Gastrocnemius medialis (tissue), 4 donors: ENCODE results near the gene CTNNBL1. TPM values are rescaled to one million over a fixed set of nuclear protein-coding genes. Genes with fewer than 3 reads are reported as not detected.

Experiments
- ATAC-seq, 2 donors: fragments of 150-250 bp; one replicate each; pipeline ENCODE4 v1.9.1; 2016
- DNase-seq, 2 donors: peaks; one replicate each; pipeline ENCODE4 v3.0.0-alpha.2; 2019
- H3K27ac ChIP-seq, 4 donors: fragments of 200-600 bp; sonication (generic); 1 replicate in 1 of 4; 2 replicates in 3 of 4; pipeline ENCODE4 v1.5.1; 2016 to 2018; ENCODE audit warnings: mild to moderate bottlenecking in 2 of 4, moderate library complexity in 1 of 4
- H3K27me3 ChIP-seq, 3 donors: fragments of 200-600 bp; sonication (generic) in 2 of 3; 1 replicate in 1 of 3; 2 replicates in 2 of 3; pipeline versions ENCODE4 v1.5.1 to v1.6.0; 2016 to 2019; ENCODE audit warnings: mild to moderate bottlenecking in 1 of 3, moderate library complexity in 1 of 3
- H3K36me3 ChIP-seq, 2 donors: fragments of 200-600 bp; sonication (generic) in 1 of 2; one replicate each; pipeline ENCODE4 v1.5.1; 2017 to 2018
- H3K4me1 ChIP-seq, 2 donors: fragments of 200-600 bp; sonication (generic) in 1 of 2; one replicate each; pipeline ENCODE4 v1.5.1; 2016 to 2017; ENCODE audit warnings: mild to moderate bottlenecking in 2 of 2
- H3K4me3 ChIP-seq, 4 donors: fragments of 200-600 bp; sonication (generic) in 3 of 4; 1 replicate in 1 of 4; 2 replicates in 3 of 4; pipeline ENCODE4 v1.5.1; 2016 to 2019; ENCODE audit warnings: mild to moderate bottlenecking in 2 of 4
- H3K9me3 ChIP-seq, 3 donors: fragments of 200-600 bp; sonication (generic) in 2 of 3; 1 replicate in 1 of 3; 2 replicates in 2 of 3; pipeline ENCODE4 v1.5.1; 2016 to 2019
- CTCF ChIP-seq, 5 experiments: fragments of 450-650 bp in 3 of 5; fragments of 200-600 bp in 2 of 5; sonication (generic) in 2 of 5; IDR thresholded peaks in 4 of 5; conservative IDR thresholded peaks in 1 of 5; 1 replicate in 4 of 5; 2 replicates in 1 of 5; pipeline ENCODE4 v1.5.1; 2016 to 2019; ENCODE audit warnings: antibody characterized with exemption in 5 of 5, mild to moderate bottlenecking in 3 of 5, moderate library complexity in 3 of 5
- POLR2A ChIP-seq, 2 donors: fragments of 450-650 bp; IDR thresholded peaks; one replicate each; pipeline ENCODE4 v1.6.1; 2017; ENCODE audit warnings: antibody characterized with exemption in 2 of 2, mild to moderate bottlenecking in 2 of 2, moderate library complexity in 2 of 2
- in situ Hi-C, 4 donors: fragments of 200-750 bp; cut with MboI; loops; one replicate each; pipeline versions ENCODE4 v1.15.0 to v1.8.0; 2017; ENCODE audit warnings: low sequenced_read_pairs in 4 of 4
- intact Hi-C: fragments of 100-400 bp; cut with DNase I; formaldehyde crosslinking; loops from one replicate; pipeline ENCODE4 v1.15.1; 2023; ENCODE audit warnings: low total_unique reads
- total RNA-seq, 4 donors: library from RNA; depleted of rRNA; stranded (reverse); fragments of >200 nt; gene quantifications; one replicate each; pipeline versions ENCODE4 v1.1.0 to v1.2.3, GENCODE V29; 2016

Gene CTNNBL1
- total RNA-seq, 4 donors from 2014 or later = 23.1 to 35.4 (median 30.3) TPM

- peak overlapping the region in 1 of 4 donors; percentile 45 for H3K27ac ChIP-seq
- H3K27me3 ChIP-seq = no peaks in the 10 kb centered on the region
- no peak overlapping the region for H3K4me3 ChIP-seq
- TF ChIP-seq CTCF (IDR thresholded peaks at IDR 0.05 in 4 of 5, conservative IDR thresholded peaks at IDR 0.05 in 1 of 5) (no peak), POLR2A (IDR thresholded peaks at IDR 0.05) (no peak)
- DNase-seq (no peak), ATAC-seq (peak; percentile 39 to 90)
- in situ Hi-C loops (no loop called here), intact Hi-C loops (no loop called here)
- no peaks in the 10 kb centered on the region for H3K9me3 ChIP-seq
- peaks cover 10 to 27% of the 10 kb centered on the region in 2 donors for H3K4me1 ChIP-seq
- H3K36me3 ChIP-seq = no peaks in the 10 kb centered on the region
Observed at GRCh38 chr20:37839432-37839827, 145.6 kb downstream of the CTNNBL1 start.

GRCh38 chr20:37839955-37840354 lies 146.1 kb downstream of the CTNNBL1 start:
- in situ Hi-C loops (no loop called here), intact Hi-C loops (no loop called here)
- ATAC-seq (no peak), DNase-seq (no peak)
- H3K27me3 ChIP-seq = no peaks in the 10 kb centered on the region
- peak overlapping the region in 1 of 4 donors; percentile 45 for H3K27ac ChIP-seq
- H3K9me3 ChIP-seq = no peaks in the 10 kb centered on the region
- no peak overlapping the region for H3K4me3 ChIP-seq
- no peaks in the 10 kb centered on the region for H3K36me3 ChIP-seq
- no peak for TF ChIP-seq POLR2A (IDR thresholded peaks at IDR 0.05)
- TF ChIP-seq CTCF (IDR thresholded peaks at IDR 0.05 in 4 of 5, conservative IDR thresholded peaks at IDR 0.05 in 1 of 5) = no peak
- H3K4me1 ChIP-seq = peaks cover 10 to 27% of the 10 kb centered on the region in 2 donors

GRCh38 chr20:37841389-37841788 lies 147.6 kb downstream of the CTNNBL1 start:
- intact Hi-C loops = no loop called here
- in situ Hi-C loops = no loop called here
- Histone ChIP-seq H3K4me1 (peaks cover 10 to 27% of the 10 kb centered on the region in 2 donors), H3K4me3 (no peak overlapping the region), H3K27me3 (no peaks in the 10 kb centered on the region), H3K9me3 (no peaks in the 10 kb centered on the region), H3K36me3 (no peaks in the 10 kb centered on the region), H3K27ac (no peak overlapping the region)
- no peak for ATAC-seq
- no peak for DNase-seq
- TF ChIP-seq CTCF (IDR thresholded peaks at IDR 0.05 in 4 of 5, conservative IDR thresholded peaks at IDR 0.05 in 1 of 5) = no peak
- no peak for TF ChIP-seq POLR2A (IDR thresholded peaks at IDR 0.05)

- ATAC-seq = no peak
- Histone ChIP-seq H3K27ac (no peak overlapping the region), H3K4me3 (no peak overlapping the region), H3K36me3 (no peaks in the 10 kb centered on the region), H3K9me3 (no peaks in the 10 kb centered on the region), H3K4me1 (peaks cover 10 to 21% of the 10 kb centered on the region in 2 donors), H3K27me3 (no peaks in the 10 kb centered on the region)
- TF ChIP-seq POLR2A (IDR thresholded peaks at IDR 0.05) (no peak), CTCF (IDR thresholded peaks at IDR 0.05 in 4 of 5, conservative IDR thresholded peaks at IDR 0.05 in 1 of 5) (no peak)
- intact Hi-C loops = no loop called here
- in situ Hi-C loops = no loop called here
- DNase-seq = no peak
Observed at GRCh38 chr20:37841971-37842370, 148.1 kb downstream of the CTNNBL1 start.

- no peaks in the 10 kb centered on the region for H3K36me3 ChIP-seq
- intact Hi-C loops = no loop called here
- in situ Hi-C loops = no loop called here
- no peak overlapping the region for H3K27ac ChIP-seq
- TF ChIP-seq CTCF (IDR thresholded peaks at IDR 0.05 in 4 of 5, conservative IDR thresholded peaks at IDR 0.05 in 1 of 5) = no peak
- DNase-seq = no peak
- peaks cover 0 to 1% of the 10 kb centered on the region in 2 donors for H3K4me1 ChIP-seq
- no peaks in the 10 kb centered on the region for H3K27me3 ChIP-seq
- H3K9me3 ChIP-seq = no peaks in the 10 kb centered on the region
- no peak for ATAC-seq
- H3K4me3 ChIP-seq = no peak overlapping the region
Observed at GRCh38 chr20:37845241-37845681, 151.4 kb downstream of the CTNNBL1 start.
